RWPE1 (cell line): ENCODE data around the gene FKBP4.

Source experiments
- CTCF ChIA-PET: fragments of 350-600 bp; sonication (Branson Sonifier 250); formaldehyde crosslinking; extraction: SDS; loops from one replicate; lab custom pipeline; 2021; lab: Yijun Ruan, JAX
- POLR2A ChIA-PET: fragments of 400-600 bp; formaldehyde crosslinking; extraction: SDS; loops from one replicate; lab custom pipeline; 2020; ENCODE audit warnings: antibody characterized with exemption; ENCODE audit not compliant: low non-redundant PET; lab: Yijun Ruan, JAX
- DNase-seq: peaks from one replicate; pipeline ENCODE4 v3.0.0; 2012; ENCODE audit warnings: low spot score
- H3K27ac ChIP-seq: fragments of 450-650 bp; 2 replicates; pipeline ENCODE4 v1.5.1; 2017
- CTCF ChIP-seq: fragments of 450-650 bp; conservative IDR thresholded peaks from 2 replicates; pipeline ENCODE4 v1.5.1; 2017; ENCODE audit warnings: low read depth, mild to moderate bottlenecking

The FKBP4 gene

GRCh38 chr12:2826721-2827515, 32.1 kb downstream of the FKBP4 start:
- POLR2A ChIA-PET: no interaction called here
- DNase-seq: no peak
- H3K27ac ChIP-seq: no peak overlapping the region
- TF ChIP-seq CTCF: no peak
- CTCF ChIA-PET: no interaction called here

- ChIA-PET CTCF (no interaction called here), POLR2A (no interaction called here)
- H3K27ac ChIP-seq: no peak overlapping the region
- no peak for DNase-seq
- no peak for TF ChIP-seq CTCF
Observed at GRCh38 chr12:2829275-2829674, 34.5 kb downstream of the FKBP4 start.

GRCh38 chr12:2832550-2833127, 37.9 kb downstream of the FKBP4 start:
- CTCF ChIA-PET: interaction anchor here (0.6 to 0.7 kb wide), 2 partner anchors 127 to 140 kb away, joined by 3 to 4 read pairs; no protein-coding TSS in a partner anchor
- DNase-seq: no peak
- no peak overlapping the region for H3K27ac ChIP-seq
- POLR2A ChIA-PET: no interaction called here
- TF ChIP-seq CTCF: no peak

GRCh38 chr12:2833327-2833726, 38.6 kb downstream of the FKBP4 start:
- H3K27ac ChIP-seq: no peak overlapping the region
- no peak for TF ChIP-seq CTCF
- no peak for DNase-seq
- CTCF ChIA-PET: interaction anchor here (0.6 kb wide), 1 partner anchor 49 kb away, joined by 3 read pairs; no protein-coding TSS in a partner anchor
- POLR2A ChIA-PET: no interaction called here

GRCh38 chr12:2833810-2834209, 39.0 kb downstream of the FKBP4 start:
- no peak overlapping the region for H3K27ac ChIP-seq
- TF ChIP-seq CTCF: no peak
- POLR2A ChIA-PET: no interaction called here
- CTCF ChIA-PET: interaction anchor here (0.6 kb wide), 1 partner anchor 50 kb away, joined by 3 read pairs; no protein-coding TSS in a partner anchor
- DNase-seq: no peak

- CTCF ChIA-PET: no interaction called here
Observed at GRCh38 chr12:2834581-2835491, 40.1 kb downstream of the FKBP4 start, which contains the start of gene NRIP2. NRIP2 (minus strand) TSS chr12:2835035; CDS start chr12:2834983, 52 bp downstream.

More at GRCh38 chr12:2834581-2835491, 40.1 kb downstream of the FKBP4 start, which contains the start of gene NRIP2:
- no peak for DNase-seq
- POLR2A ChIA-PET: no interaction called here
- no peak within 1 kb of the TSS for H3K27ac ChIP-seq
- no peak for TF ChIP-seq CTCF
